Inflammatory macrophage (primary cell): ENCODE results near the gene SRSF11.
A peak's percentile ranks its signal among the peaks of the same experiment; 100 is the strongest.
"Not testable (repeated sequence)": the region's sequence is repeated elsewhere in the genome, so short reads cannot be mapped to it uniquely, and the experiment has no call there.

Source experiments
- DNase-seq, 2 donors: peaks; one replicate each; pipeline ENCODE4 v3.0.0-alpha.2; 2020 to 2022
- total RNA-seq, 18 experiments: gene quantifications; one replicate each; lab custom pipeline; 2026; ENCODE audit warnings: mixed read lengths in 6 of 18, inconsistent platforms in 2 of 18; lab: John Stamatoyannopoulos, UW

SRSF11 gene
- 73.3 to 189 (median 109) reads per million in 18 experiments for total RNA-seq

GRCh38 chr1:70221238-70222121 lies at the start of gene SRSF11:
Gene SRSF11 (plus strand): TSS chr1:70221380. CDS start chr1:70221637, 257 bp downstream.
- DNase-seq, result peak; percentile 94 to 96

GRCh38 chr1:70171512-70171911 lies 49.7 kb upstream of the SRSF11 start:
- no peak for DNase-seq

GRCh38 chr1:70185181-70185580 lies 36.0 kb upstream of the SRSF11 start:
- not testable (repeated sequence) for DNase-seq

DNA sequence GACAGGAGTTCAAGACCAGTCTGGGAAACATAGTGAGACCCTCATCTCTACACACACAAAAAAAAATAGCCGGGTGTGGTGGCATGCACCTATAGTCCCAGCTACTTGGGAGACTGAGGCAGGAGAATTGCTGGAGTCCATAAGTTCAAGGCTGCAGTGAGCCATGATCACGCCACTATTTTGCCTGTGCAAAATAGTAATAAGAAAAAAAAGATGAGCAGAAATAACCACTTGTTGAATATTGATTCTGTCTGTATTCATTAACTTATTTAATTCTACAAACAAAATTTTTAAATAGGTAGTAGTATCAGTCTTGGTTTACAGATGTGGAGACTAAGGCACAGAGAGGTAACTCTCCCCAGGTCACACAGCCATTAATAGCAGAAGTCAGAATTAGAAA lies 32.7 kb upstream of the SRSF11 start:
- no peak for DNase-seq

GRCh38 chr1:70190180-70190579 lies 31.0 kb upstream of the SRSF11 start:
- DNase-seq, result no peak

GRCh38 chr1:70192446-70192845 lies 28.7 kb upstream of the SRSF11 start:
- not testable (repeated sequence) for DNase-seq

DNA sequence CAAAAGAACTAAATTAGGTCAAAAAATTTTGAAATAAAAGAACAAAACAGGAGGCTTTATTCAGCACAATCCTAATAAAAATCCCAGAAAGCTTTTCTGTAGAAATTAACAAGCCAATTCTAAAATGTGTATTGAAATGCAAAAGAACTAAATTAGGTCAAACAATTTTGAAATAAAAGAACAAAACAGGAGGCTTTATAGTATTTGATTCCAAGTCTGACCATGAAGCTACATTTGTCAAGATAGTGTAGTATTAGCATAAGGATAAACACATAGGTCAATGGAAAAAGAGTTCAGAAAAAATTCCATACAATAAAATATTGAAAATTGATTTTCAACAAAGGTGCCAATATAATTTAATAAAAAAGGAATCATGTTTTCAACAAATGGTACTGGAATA lies 26.6 kb upstream of the SRSF11 start:
- DNase-seq, result no peak

GRCh38 chr1:70195342-70195741 lies 25.8 kb upstream of the SRSF11 start:
- DNase-seq, result no peak

DNA sequence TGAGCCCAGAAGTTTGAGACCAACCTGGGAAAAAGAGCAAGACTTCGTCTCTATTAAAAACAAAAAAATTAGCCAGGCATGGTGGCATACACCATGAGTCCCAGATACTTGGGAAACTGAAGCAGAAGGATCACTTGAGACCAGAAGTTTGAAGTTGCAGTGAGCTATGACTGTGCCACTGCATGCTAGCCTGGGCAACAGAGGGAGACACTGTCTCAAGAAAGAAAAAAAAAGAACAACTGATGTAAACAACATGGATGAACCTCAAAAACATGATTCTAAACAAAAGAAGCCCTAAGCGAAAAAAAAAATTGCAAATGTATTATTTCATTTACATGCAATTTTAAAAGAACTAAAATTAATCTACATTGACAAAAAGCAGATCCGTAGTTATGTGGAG lies 24.8 kb upstream of the SRSF11 start:
- DNase-seq, result no peak

GRCh38 chr1:70200065-70200464 lies 21.1 kb upstream of the SRSF11 start:
- no peak for DNase-seq

DNA sequence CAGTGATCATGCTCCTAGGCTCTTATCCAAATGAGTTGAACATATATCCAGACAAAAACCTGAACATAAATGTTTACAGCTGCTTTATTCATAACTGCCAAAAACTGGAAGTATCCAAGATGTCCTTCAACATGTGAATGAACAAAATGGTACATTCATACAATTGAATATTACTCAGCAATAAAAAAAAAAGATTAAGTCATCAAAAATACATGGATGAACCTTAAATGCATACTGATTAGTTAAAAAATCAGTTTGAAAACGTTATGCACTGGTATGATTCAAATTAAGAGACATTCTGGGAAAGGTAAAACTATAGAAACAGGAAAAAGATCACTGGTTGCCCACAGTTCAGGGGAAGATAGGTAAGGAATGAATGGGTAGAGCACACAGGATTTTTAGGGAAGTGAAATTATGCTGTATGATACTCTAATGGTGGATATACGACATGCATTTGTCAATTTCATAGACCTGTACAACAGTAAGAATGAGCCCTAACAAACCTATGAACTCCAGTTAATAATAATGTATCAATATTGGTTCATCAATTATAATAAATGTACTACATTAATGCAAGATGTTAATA lies 18.9 kb upstream of the SRSF11 start:
- no peak for DNase-seq

DNA sequence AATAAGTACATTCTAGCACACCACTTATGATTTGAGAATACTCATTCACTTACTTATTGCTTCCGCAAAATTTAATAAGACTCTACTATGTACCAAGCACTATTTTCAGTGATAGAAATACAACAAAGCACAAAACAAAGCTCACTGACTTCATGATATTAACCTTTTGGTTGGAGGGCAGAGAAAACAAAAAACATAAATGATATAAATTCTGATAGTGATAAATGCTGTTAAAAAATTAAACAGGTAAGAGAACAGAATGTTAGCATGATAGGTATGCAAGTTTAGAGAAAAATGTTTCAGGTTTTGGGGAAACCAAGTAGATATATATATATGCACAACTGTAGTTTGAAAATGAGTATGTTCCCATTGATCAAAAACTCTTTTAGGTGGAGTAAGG lies 17.0 kb upstream of the SRSF11 start:
- DNase-seq, result no peak

DNA sequence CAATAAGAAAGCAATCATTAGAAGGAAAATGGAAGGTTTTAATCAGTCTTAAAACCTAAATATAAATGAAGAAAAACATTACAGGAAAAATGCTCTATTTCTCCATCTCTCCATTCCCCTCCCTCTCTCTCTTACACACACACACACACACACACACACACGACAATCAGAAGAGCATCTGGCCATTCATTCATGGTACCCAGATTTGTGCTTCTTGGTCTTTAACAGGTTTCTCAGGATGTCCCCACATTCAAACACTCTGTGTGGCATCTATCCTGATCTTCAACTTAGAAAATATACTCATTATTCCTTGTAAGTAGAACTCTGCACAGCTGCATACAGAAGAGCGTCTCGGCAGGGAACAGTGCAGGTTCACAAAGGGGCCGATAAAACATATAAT lies 16.6 kb upstream of the SRSF11 start:
- no peak for DNase-seq

DNA sequence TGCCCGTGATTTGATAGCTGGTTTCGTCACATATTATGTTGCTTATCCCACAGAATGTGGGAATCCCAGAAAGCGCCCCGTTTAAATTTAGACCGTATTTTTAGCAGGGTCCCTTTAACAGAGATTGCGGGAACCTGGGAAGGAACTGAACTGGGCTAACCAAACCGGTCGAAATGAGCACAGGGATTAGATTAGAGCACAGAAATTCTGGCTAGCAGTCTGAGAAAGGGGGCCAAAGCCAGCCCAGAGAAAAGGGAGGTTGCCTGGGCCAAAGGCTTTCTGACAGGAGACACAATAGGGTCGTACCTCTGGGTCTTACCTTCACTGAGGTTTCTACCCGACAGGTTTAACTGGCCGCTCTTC lies 16.1 kb upstream of the SRSF11 start:
- peak in 1 of 2 donors; percentile 3 for DNase-seq

DNA sequence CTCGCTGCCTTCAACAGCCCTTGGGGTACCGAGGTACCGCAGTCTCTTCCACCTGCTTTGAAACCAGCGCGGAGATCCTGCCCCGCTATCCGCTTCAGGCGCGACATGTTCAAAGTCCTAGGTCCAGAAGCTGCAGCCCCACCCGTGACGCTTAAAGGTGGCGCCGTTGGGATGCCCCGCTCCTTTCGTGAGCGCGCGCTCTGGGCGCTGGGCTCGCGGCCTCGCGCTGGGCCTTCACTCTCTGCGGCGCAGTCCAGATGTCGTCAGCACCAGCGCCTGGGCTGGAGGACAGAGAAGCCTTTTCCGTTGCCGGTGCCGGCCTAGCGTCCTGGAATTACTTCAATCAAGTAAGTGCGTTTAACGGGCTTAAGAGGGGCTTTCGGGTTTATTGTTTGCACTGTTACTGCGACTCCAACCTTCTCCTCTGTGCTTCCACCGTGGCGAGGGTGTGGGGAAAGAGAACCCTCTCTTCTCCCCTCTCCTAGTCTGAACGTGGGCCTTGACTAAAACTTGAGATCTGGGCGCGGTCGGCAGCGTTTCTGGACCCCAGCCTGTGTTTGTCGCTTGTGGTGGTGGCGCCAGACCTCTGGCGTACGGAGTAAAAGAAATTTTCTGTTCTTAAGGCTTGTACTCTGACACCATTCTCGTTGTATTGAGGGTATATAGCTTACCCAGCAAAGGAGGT lies 15.6 kb upstream of the SRSF11 start, which contains the start of gene LRRC40:
Gene LRRC40 (minus strand): TSS at position 146 of the 685 bp plus-strand sequence. CDS start 39 bp downstream, at position 107.
- DNase-seq, result peak; percentile 96

DNA sequence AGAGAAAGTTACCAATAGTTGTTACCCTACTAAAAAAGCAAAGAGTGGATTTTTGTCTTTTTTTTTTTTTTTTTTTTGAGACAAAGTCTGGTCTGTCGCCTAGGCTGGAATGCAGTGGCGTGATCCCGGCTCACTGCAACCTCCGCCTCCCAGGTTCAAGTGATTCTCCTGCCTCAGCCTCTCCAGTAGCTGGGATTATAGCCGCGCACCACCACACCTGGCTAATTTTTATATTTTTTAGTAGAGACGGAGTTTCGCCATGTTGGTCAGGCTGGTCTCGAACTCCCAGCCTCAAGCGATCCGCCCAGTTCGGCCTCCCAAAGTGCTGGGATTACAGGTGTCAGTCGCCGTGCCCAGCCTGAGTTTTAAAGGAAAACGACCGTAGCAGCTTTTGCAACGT lies 14.3 kb upstream of the SRSF11 start:
- not testable (repeated sequence) for DNase-seq

DNA sequence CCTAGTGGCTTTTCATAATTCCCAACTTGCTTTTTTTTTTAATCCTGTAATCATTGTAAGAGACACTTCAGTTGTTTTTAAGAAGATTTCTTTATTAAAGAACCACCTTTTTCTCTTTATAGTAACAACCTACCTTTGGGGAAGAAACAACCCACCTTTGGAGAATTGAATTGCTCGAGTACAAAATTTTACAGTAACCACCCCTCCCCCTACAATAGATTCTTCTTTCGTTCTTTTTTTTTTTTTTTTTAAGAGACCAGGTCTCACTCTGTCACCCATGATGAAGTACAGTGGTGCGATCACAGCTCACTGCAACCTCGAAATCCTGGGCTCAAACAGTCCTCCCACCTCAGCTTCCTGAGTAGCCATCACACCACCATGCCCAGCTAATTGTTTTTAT lies 13.7 kb upstream of the SRSF11 start:
- no peak for DNase-seq

GRCh38 chr1:70208292-70208691 lies 12.9 kb upstream of the SRSF11 start:
- DNase-seq, result no peak

DNA sequence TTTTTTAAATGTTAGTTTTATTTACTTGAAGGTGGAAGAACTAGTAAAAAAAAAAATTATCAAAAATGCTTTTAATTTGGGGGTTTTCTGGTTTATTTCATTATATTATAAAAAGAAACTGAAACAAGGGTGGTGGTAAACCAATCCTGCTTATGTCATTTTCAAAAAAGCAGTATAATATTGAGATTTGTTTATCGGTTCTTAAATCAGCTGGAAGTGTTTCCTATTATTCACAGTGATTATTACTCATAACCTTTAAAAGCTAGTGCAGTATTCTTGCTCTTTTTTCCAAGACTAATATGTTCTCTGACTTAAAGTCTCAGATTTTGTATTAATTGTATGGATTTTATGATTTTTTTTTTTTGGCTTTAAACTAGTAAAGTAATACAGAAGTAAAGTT lies 10.4 kb upstream of the SRSF11 start:
- no peak for DNase-seq

DNA sequence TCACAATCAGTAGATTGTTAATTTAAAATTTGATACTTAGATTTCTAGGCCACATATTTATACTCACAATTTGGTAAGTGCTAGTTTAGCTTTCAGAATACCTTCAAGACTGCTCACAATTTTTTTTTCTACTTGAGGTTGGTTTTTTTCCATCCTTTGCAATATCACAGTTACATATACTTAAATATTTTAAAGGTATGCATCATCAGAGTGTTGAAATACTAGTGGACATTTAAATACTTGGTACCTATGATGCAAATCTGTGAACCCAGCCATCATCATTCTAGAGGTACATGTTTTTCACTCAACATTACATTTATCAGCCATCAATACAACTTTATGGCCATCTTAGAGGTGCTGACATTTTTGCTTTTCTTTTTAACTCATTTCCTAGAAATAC lies 9.6 kb upstream of the SRSF11 start:
- no peak for DNase-seq

GRCh38 chr1:70220015-70220414 lies 1.2 kb upstream of the SRSF11 start:
- peak; percentile 11 to 14 for DNase-seq

DNA sequence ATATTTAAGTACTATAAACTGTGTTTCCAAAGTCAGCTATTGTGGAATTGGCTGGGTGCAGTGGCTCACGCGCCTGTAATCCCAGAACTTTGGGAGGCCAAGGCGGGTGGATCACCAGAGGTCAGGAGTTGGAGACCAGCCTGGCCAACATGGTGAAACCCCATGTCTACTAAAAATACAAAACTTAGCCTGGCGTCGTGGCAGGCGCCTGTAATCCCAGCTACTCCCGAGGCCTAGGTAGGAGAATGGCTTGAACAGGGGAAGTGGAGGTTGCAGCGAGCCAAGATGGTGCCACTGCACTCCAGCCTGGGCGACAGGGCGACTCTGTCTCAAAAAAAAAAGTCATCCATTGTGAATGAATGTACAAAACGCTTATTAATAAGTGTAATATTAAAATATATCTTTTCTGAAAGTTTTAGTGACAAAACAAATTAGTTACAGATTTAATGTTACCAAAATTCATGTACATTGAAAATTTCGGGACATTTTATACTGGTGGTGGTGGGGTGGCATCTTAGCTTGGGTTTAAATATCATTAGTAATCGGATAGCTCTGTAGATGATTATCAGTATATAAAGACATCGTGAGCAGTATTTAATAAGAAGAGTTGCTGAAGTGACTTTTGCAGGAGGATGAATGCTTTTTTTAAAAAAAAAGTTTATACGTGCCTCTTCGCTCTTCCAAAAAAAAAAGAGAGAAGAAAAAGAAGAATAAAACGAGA lies 503 bp upstream of the SRSF11 start:
- no peak for DNase-seq
